Heart left ventricle (tissue), 13 donors: ENCODE data around the gene THAP2.

Experiments used
- CTCF ChIP-seq, 12 donors: fragments of 200-600 bp; sonication (generic) in 4 of 12; IDR thresholded peaks; one replicate each; pipeline versions ENCODE4 v1.5.0 to v1.8.0; 2018 to 2022; ENCODE audit warnings: antibody characterized with exemption in 12 of 12, mild to moderate bottlenecking in 5 of 12
- POLR2A ChIP-seq, 2 donors: fragments of 450-650 bp; IDR thresholded peaks; one replicate each; pipeline ENCODE4 v1.6.1; 2017; ENCODE audit warnings: antibody characterized with exemption in 2 of 2, mild to moderate bottlenecking in 2 of 2, moderate library complexity in 2 of 2
- donor health status: ischemic (EF 13 %, LVEDD 7.1; RV severe dilation, severe dysfunction).
- donor health status: DM: no; HTN: yes; CAD: no.
- donor health status: DM: no; HTN: no; CAD: no.
- donor health status: ischemic (EF 25% LVEDD 6.9; RV normal size, moderate dysfunction).
- donor health status: ischemic (EF 25% LVEDD 5.7; RV mildly dilated, moderate dysfunction).
- donor health status: ischemic (EF 35%, LVEDD 5.7; RV mildly dilated, moderate dysfunction).
- donor health status: nonischemic (EF 11% LVEDD 7.7; RV severe dilation, severe dysfunction).
- donor health status: DM: yes; HTN: yes; CAD: no.
- donor health status: PGD.
- donor health status: ischemic (EF 29% LVEDD 5.4; RV normal size, mild dysfunction).
- donor health status: nonischemic (EF 23%, LVEDD 6.1; RV moderate dilation, normal function).

- peak in 1 of 2 donors; percentile 4 for TF ChIP-seq POLR2A (IDR thresholded peaks at IDR 0.05)
- no peak for TF ChIP-seq CTCF (IDR thresholded peaks at IDR 0.05)
Measured at GRCh38 chr12:71662849-71663560, 1.1 kb upstream of the THAP2 start.
